Keratinocyte (primary cell): ENCODE data around the gene ENTR1. TPM values are rescaled to one million over a fixed set of nuclear protein-coding genes. Genes with fewer than 3 reads are reported as not detected.

Source experiments
- DNase-seq: peaks from one replicate; pipeline ENCODE4 v3.0.0-alpha.2; 2011; ENCODE audit warnings: low read depth, missing footprints, low spot score
- FAIRE-seq: peaks from 2 replicates; lab custom pipeline; 2011; peaks lifted over from hg19 to GRCh38; lab: Jason Lieb, UNC
- H2AFZ ChIP-seq: 2 replicates; pipeline ENCODE4 v1.6.0; 2012; ENCODE audit warnings: low read length, control low read depth, inconsistent platforms; ENCODE audit not compliant: control insufficient read depth
- H3K27ac ChIP-seq: 2 replicates; pipeline ENCODE4 v1.5.1; 2011; ENCODE audit warnings: low read length; ENCODE audit not compliant: control insufficient read depth, insufficient read depth
- H3K27me3 ChIP-seq: 3 replicates; pipeline ENCODE4 v1.6.0; 2011; ENCODE audit warnings: low read length; ENCODE audit not compliant: control insufficient read depth, insufficient read depth; ENCODE audit errors: extremely low read depth
- H3K36me3 ChIP-seq, 2 experiments: 2 replicates in 1 of 2; 3 replicates in 1 of 2; pipeline ENCODE4 v1.5.1; 2011; ENCODE audit warnings: low read length in 2 of 2, mild to moderate bottlenecking in 1 of 2; ENCODE audit not compliant: control insufficient read depth in 2 of 2, insufficient read depth in 2 of 2; ENCODE audit errors: extremely low read depth in 1 of 2
- H3K4me1 ChIP-seq: 3 replicates; pipeline ENCODE4 v1.5.1; 2011; ENCODE audit warnings: low read length; ENCODE audit not compliant: control insufficient read depth, insufficient read depth; ENCODE audit errors: extremely low read depth
- H3K4me2 ChIP-seq: 3 replicates; pipeline ENCODE4 v1.6.0; 2011; ENCODE audit warnings: low read depth, low read length; ENCODE audit not compliant: control insufficient read depth, insufficient read depth; ENCODE audit errors: extremely low read depth
- H3K4me3 ChIP-seq, 3 experiments: fragments of 200-600 bp in 1 of 3; sonication (generic) in 1 of 3; 2 replicates in 2 of 3; 3 replicates in 1 of 3; pipeline ENCODE4 v1.5.1; 2011 to 2016; ENCODE audit warnings: low read length in 3 of 3, mild to moderate bottlenecking in 3 of 3, control low read depth in 2 of 3, inconsistent platforms in 1 of 3, low read depth in 1 of 3, mixed read lengths in 1 of 3, mixed run types in 1 of 3, moderate library complexity in 1 of 3; ENCODE audit not compliant: control insufficient read depth in 2 of 3, insufficient read depth in 2 of 3; ENCODE audit errors: extremely low read depth in 1 of 3
- H3K79me2 ChIP-seq: 2 replicates; pipeline ENCODE4 v1.6.0; 2012; ENCODE audit warnings: low read length; ENCODE audit not compliant: control insufficient read depth, insufficient read depth
- H3K9ac ChIP-seq: 3 replicates; pipeline ENCODE4 v1.6.0; 2011; ENCODE audit warnings: low read length; ENCODE audit not compliant: control insufficient read depth, insufficient read depth; ENCODE audit errors: extremely low read depth
- H3K9me1 ChIP-seq: 3 replicates; pipeline ENCODE4 v1.6.0; 2011; ENCODE audit warnings: low read length; ENCODE audit not compliant: control insufficient read depth, insufficient read depth; ENCODE audit errors: extremely low read depth
- H3K9me3 ChIP-seq: 2 replicates; pipeline ENCODE4 v1.5.1; 2012; ENCODE audit warnings: low read depth, low read length; ENCODE audit not compliant: control insufficient read depth
- H4K20me1 ChIP-seq: 3 replicates; pipeline ENCODE4 v1.6.0; 2011; ENCODE audit warnings: low read length; ENCODE audit not compliant: control insufficient read depth, insufficient read depth; ENCODE audit errors: extremely low read depth
- CTCF ChIP-seq, 3 experiments: IDR thresholded peaks in 1 of 3; conservative IDR thresholded peaks in 1 of 3; optimal IDR thresholded peaks in 1 of 3; 2 replicates in 2 of 3; 3 replicates in 1 of 3; pipeline versions ENCODE3 to v1.5.1; 2011; ENCODE audit warnings: low read length in 3 of 3, mild to moderate bottlenecking in 3 of 3, moderate library complexity in 2 of 3, control low read depth in 1 of 3, inconsistent platforms in 1 of 3; ENCODE audit not compliant: insufficient read depth in 2 of 3; ENCODE audit errors: extremely low read depth in 1 of 3
- EZH2 ChIP-seq: IDR thresholded peaks from one replicate; pipeline ENCODE4 v1.6.1; 2012; ENCODE audit warnings: inconsistent platforms, mild to moderate bottlenecking, low read length, moderate library complexity
- dilution Hi-C: fragments of 300-500 bp; cut with MboI; formaldehyde crosslinking; loops from one replicate; pipeline ENCODE4 v1.7.0; 2020; ENCODE audit warnings: low sequenced_read_pairs; ENCODE audit not compliant: extremely low pct_ligation_motif_present
- polyA plus RNA-seq, 5 experiments: library from polyadenylated mRNA; depleted of rRNA in 3 of 5; stranded (reverse) in 3 of 5; stranded (forward) in 1 of 5; unstranded in 1 of 5; fragments of >200 nt; gene quantifications; 1 replicate in 1 of 5; 2 replicates in 3 of 5; 3 replicates in 1 of 5; pipeline versions ENCODE4 v1.2.1 to v1.2.3, GENCODE V29; 2011 to 2012; ENCODE audit warnings: missing spikeins in 2 of 5, low read depth in 1 of 5, low replicate concordance in 1 of 5

The ENTR1 gene
- polyA plus RNA-seq, 1 donor (not counting 4 experiments of a cell fraction or from before 2014, with no cell fraction given), result 46.5 TPM

- no peak overlapping the region for H3K4me3 ChIP-seq
- no peak overlapping the region for H3K27ac ChIP-seq
- no peaks in the 10 kb centered on the region for H3K9me3 ChIP-seq
- dilution Hi-C loops, result no loop called here
- TF ChIP-seq EZH2 (no peak), CTCF (optimal IDR thresholded peaks at IDR 0.05 in 1 of 3, IDR thresholded peaks at IDR 0.05 in 1 of 3, conservative IDR thresholded peaks at IDR 0.05 in 1 of 3; ENCODE audit: extremely low read depth in 1 of 3, insufficient read depth in 2 of 3, low read length in 3 of 3) (no peak)
- H3K9ac ChIP-seq, result no peak overlapping the region
- FAIRE-seq, result no peak
- no peaks in the 10 kb centered on the region for H3K9me1 ChIP-seq
- H3K4me1 ChIP-seq, result peaks cover 8% of the 10 kb centered on the region
- DNase-seq, result no peak
- no peak overlapping the region for H2AFZ ChIP-seq
- H3K27me3 ChIP-seq, result no peaks in the 10 kb centered on the region
- H3K36me3 ChIP-seq, result peaks cover 0 to 7% of the 10 kb centered on the region in 2 experiments
- H4K20me1 ChIP-seq, result no peaks in the 10 kb centered on the region
- no peak overlapping the region for H3K4me2 ChIP-seq
- H3K79me2 ChIP-seq, result no peaks in the 10 kb centered on the region
These were observed 39.5 kb downstream of the ENTR1 start for GRCh38 chr9:136370687-136371532.

- Histone ChIP-seq H3K4me2 (no peak overlapping the region), H2AFZ (no peak overlapping the region), H3K9me3 (no peaks in the 10 kb centered on the region), H3K36me3 (peaks cover 0 to 5% of the 10 kb centered on the region in 2 experiments), H3K9me1 (no peaks in the 10 kb centered on the region), H3K9ac (no peak overlapping the region), H3K4me1 (peaks cover 8% of the 10 kb centered on the region), H3K27me3 (no peaks in the 10 kb centered on the region), H3K27ac (no peak overlapping the region), H3K79me2 (no peaks in the 10 kb centered on the region), H4K20me1 (no peaks in the 10 kb centered on the region), H3K4me3 (no peak overlapping the region)
- DNase-seq (no peak), FAIRE-seq (no peak)
- TF ChIP-seq CTCF (optimal IDR thresholded peaks at IDR 0.05 in 1 of 3, IDR thresholded peaks at IDR 0.05 in 1 of 3, conservative IDR thresholded peaks at IDR 0.05 in 1 of 3; ENCODE audit: extremely low read depth in 1 of 3, insufficient read depth in 2 of 3, low read length in 3 of 3), result no peak
- no peak for TF ChIP-seq EZH2
- dilution Hi-C loops, result no loop called here
These were observed 40.4 kb downstream of the ENTR1 start for GRCh38 chr9:136370037-136370436.
